Stomach (tissue), 9 donors: ENCODE measurements around the gene ATP1A1. TPM values are rescaled to one million over a fixed set of nuclear protein-coding genes. Genes with fewer than 3 reads are reported as not detected.
A peak's percentile ranks its signal among the peaks of the same experiment; 100 is the strongest.

Experiments
- DNase-seq, 2 donors: peaks; one replicate each; pipeline versions ENCODE4 v3.0.0 to v3.0.0-alpha.2; 2013 to 2019
- H3K27ac ChIP-seq, 5 donors: fragments of 200-600 bp in 4 of 5; sonication (generic) in 4 of 5; one replicate each; pipeline ENCODE4 v1.5.1; 2013 to 2019; ENCODE audit warnings: mild to moderate bottlenecking in 1 of 5, moderate library complexity in 1 of 5
- H3K27me3 ChIP-seq, 3 donors: fragments of 200-600 bp; sonication (generic); one replicate each; pipeline ENCODE4 v1.5.1; 2017 to 2019; ENCODE audit warnings: mixed run types in 1 of 3
- H3K36me3 ChIP-seq, 4 donors: fragments of 200-600 bp; sonication (generic); 1 replicate in 3 of 4; 2 replicates in 1 of 4; pipeline ENCODE4 v1.5.1; 2016 to 2019
- H3K4me1 ChIP-seq, 4 donors: fragments of 200-600 bp; sonication (generic); one replicate each; pipeline ENCODE4 v1.5.1; 2016 to 2019
- H3K4me3 ChIP-seq, 4 donors: fragments of 200-600 bp; sonication (generic) in 3 of 4; one replicate each; pipeline ENCODE4 v1.5.1; 2016 to 2019; ENCODE audit warnings: mild to moderate bottlenecking in 1 of 4
- H3K9me3 ChIP-seq, 4 donors: fragments of 200-600 bp; sonication (generic); one replicate each; pipeline ENCODE4 v1.5.1; 2016 to 2019
- CTCF ChIP-seq, 7 experiments: fragments of 450-650 bp in 4 of 7; fragments of 200-600 bp in 3 of 7; sonication (generic) in 3 of 7; IDR thresholded peaks; one replicate each; pipeline ENCODE4 v1.5.1; 2016 to 2019; ENCODE audit warnings: antibody characterized with exemption in 7 of 7, control low read depth in 2 of 7, mild to moderate bottlenecking in 1 of 7
- EP300 ChIP-seq: sonication (generic); formaldehyde crosslinking; IDR thresholded peaks from one replicate; pipeline ENCODE4 v1.6.1; 2017; ENCODE audit warnings: antibody characterized with exemption
- POLR2A ChIP-seq, 4 donors: fragments of 450-650 bp; IDR thresholded peaks; one replicate each; pipeline ENCODE4 v1.6.1; 2016; ENCODE audit warnings: antibody characterized with exemption in 4 of 4, control low read depth in 2 of 4, mild to moderate bottlenecking in 1 of 4, moderate library complexity in 1 of 4
- POLR2AphosphoS5 ChIP-seq, 3 donors: sonication (generic); formaldehyde crosslinking; IDR thresholded peaks; one replicate each; pipeline ENCODE4 v1.6.1; 2016; ENCODE audit warnings: antibody characterized with exemption in 3 of 3
- WGBS, 5 donors: extraction: QIAGEN DNeasy Blood & Tissue Kit in 3 of 5; methylation state at CpG; one replicate each; pipeline versions ENCODE4 v1.1.5 to v1.1.7; 2013 to 2018; 5-methylcytosine and 5-hydroxymethylcytosine counted together
- intact Hi-C: fragments of 100-400 bp; cut with DNase I; formaldehyde crosslinking; loops from one replicate; pipeline ENCODE4 v1.15.1; 2023; ENCODE audit warnings: low total_unique reads
- polyA plus RNA-seq, 3 donors: library from polyadenylated mRNA; stranded (reverse); fragments of 200-250 nt; gene quantifications; one replicate each; pipeline ENCODE4 v1.2.3, GENCODE V29; 2013
- total RNA-seq, 5 donors: library from RNA; depleted of rRNA; stranded (reverse); fragments of >200 nt; gene quantifications; one replicate each; pipeline versions ENCODE4 v1.1.0 to v1.2.3, GENCODE V29; 2014 to 2016
- donor health status: healthy with polysubstance abuse.
- donor health status: Bipolar disorder and iron deficiency.
- donor health status: healthy.

ATP1A1 gene
- total and polyA plus RNA-seq, 8 donors, result 49.9 to 576 (median 171) TPM

- H3K9me3 ChIP-seq, result no peaks in the 10 kb centered on the region
- peak in 1 of 2 donors; percentile 40 for DNase-seq
- intact Hi-C loops, result no loop called here
- TF ChIP-seq POLR2A (IDR thresholded peaks at IDR 0.05) (no peak), POLR2AphosphoS5 (IDR thresholded peaks at IDR 0.05) (no peak)
- peaks cover 0 to 17% (median 3%) of the 10 kb centered on the region in 4 donors for H3K4me1 ChIP-seq
- H3K4me3 ChIP-seq, result no peak overlapping the region
- 93 to 100% (median 96%) methylated on average over 2 of the region's 2 CpGs for WGBS, 5 donors
- H3K27me3 ChIP-seq, result no peaks in the 10 kb centered on the region
- H3K27ac ChIP-seq, result no peak overlapping the region
- H3K36me3 ChIP-seq, result no peaks in the 10 kb centered on the region
Observed at GRCh38 chr1:116334015-116334547, 39.0 kb upstream of the ATP1A1 start.

- 80 to 86% (median 85%) methylated on average over 9 of the region's 9 CpGs for WGBS, 5 donors
- Histone ChIP-seq H3K36me3 (no peaks in the 10 kb centered on the region), H3K27ac (no peak overlapping the region), H3K4me3 (no peak overlapping the region), H3K4me1 (peaks cover 0 to 17% (median 3%) of the 10 kb centered on the region in 4 donors), H3K27me3 (no peaks in the 10 kb centered on the region), H3K9me3 (no peaks in the 10 kb centered on the region)
- no peak for DNase-seq
- no peak for TF ChIP-seq POLR2AphosphoS5 (IDR thresholded peaks at IDR 0.05)
- no peak for TF ChIP-seq EP300
- intact Hi-C loops, result no loop called here
Observed at GRCh38 chr1:116334868-116335635, 38.0 kb upstream of the ATP1A1 start.

GRCh38 chr1:116335850-116336624 lies 37.0 kb upstream of the ATP1A1 start:
- intact Hi-C loops, result no loop called here
- 64 to 82% (median 73%) methylated on average over 11 of the region's 11 CpGs for WGBS, 5 donors
- peaks cover 0 to 12% (median 2%) of the 10 kb centered on the region in 4 donors for H3K4me1 ChIP-seq

GRCh38 chr1:116337398-116337797 lies 35.6 kb upstream of the ATP1A1 start:
- TF ChIP-seq POLR2AphosphoS5 (IDR thresholded peaks at IDR 0.05) (no peak), EP300 (no peak), CTCF (IDR thresholded peaks at IDR 0.05) (no peak), POLR2A (IDR thresholded peaks at IDR 0.05) (no peak)
- no peaks in the 10 kb centered on the region for H3K27me3 ChIP-seq
- H3K36me3 ChIP-seq, result no peaks in the 10 kb centered on the region
- DNase-seq, result no peak
- no peak overlapping the region for H3K4me3 ChIP-seq
- H3K27ac ChIP-seq, result no peak overlapping the region
- peaks cover 0 to 10% (median 2%) of the 10 kb centered on the region in 4 donors for H3K4me1 ChIP-seq
- 73 to 86% (median 78%) methylated on average over 7 of the region's 7 CpGs for WGBS, 5 donors
- H3K9me3 ChIP-seq, result no peaks in the 10 kb centered on the region
- intact Hi-C loops, result no loop called here

More at GRCh38 chr1:116335850-116336624, 37.0 kb upstream of the ATP1A1 start:
- peak in 1 of 2 donors; percentile 34 for DNase-seq
- TF ChIP-seq POLR2A (IDR thresholded peaks at IDR 0.05) (no peak), CTCF (IDR thresholded peaks at IDR 0.05) (no peak), POLR2AphosphoS5 (IDR thresholded peaks at IDR 0.05) (no peak)
- H3K36me3 ChIP-seq, result no peaks in the 10 kb centered on the region
- H3K27ac ChIP-seq, result no peak overlapping the region
- H3K4me3 ChIP-seq, result no peak overlapping the region
- H3K27me3 ChIP-seq, result no peaks in the 10 kb centered on the region
- H3K9me3 ChIP-seq, result no peaks in the 10 kb centered on the region

GRCh38 chr1:116338400-116338799 lies 34.6 kb upstream of the ATP1A1 start:
- Histone ChIP-seq H3K4me3 (no peak overlapping the region), H3K27ac (no peak overlapping the region), H3K36me3 (no peaks in the 10 kb centered on the region), H3K4me1 (peaks cover 0 to 10% (median 0%) of the 10 kb centered on the region in 4 donors), H3K9me3 (no peaks in the 10 kb centered on the region), H3K27me3 (no peaks in the 10 kb centered on the region)
- TF ChIP-seq CTCF (IDR thresholded peaks at IDR 0.05) (no peak), EP300 (no peak), POLR2A (IDR thresholded peaks at IDR 0.05) (no peak), POLR2AphosphoS5 (IDR thresholded peaks at IDR 0.05) (no peak)
- 85 to 95% (median 91%) methylated on average over 2 of the region's 2 CpGs for WGBS, 5 donors
- intact Hi-C loops, result no loop called here
- DNase-seq, result no peak
